Keratinocyte (primary cell): ENCODE data around the gene WNT7B. TPM values are rescaled to one million over a fixed set of nuclear protein-coding genes. Genes with fewer than 3 reads are reported as not detected.

Source experiments
- DNase-seq: peaks from one replicate; pipeline ENCODE4 v3.0.0-alpha.2; 2011; ENCODE audit warnings: low read depth, missing footprints, low spot score
- FAIRE-seq: peaks from 2 replicates; lab custom pipeline; 2011; peaks lifted over from hg19 to GRCh38; lab: Jason Lieb, UNC
- H2AFZ ChIP-seq: 2 replicates; pipeline ENCODE4 v1.6.0; 2012; ENCODE audit warnings: low read length, control low read depth, inconsistent platforms; ENCODE audit not compliant: control insufficient read depth
- H3K27ac ChIP-seq: 2 replicates; pipeline ENCODE4 v1.5.1; 2011; ENCODE audit warnings: low read length; ENCODE audit not compliant: control insufficient read depth, insufficient read depth
- H3K27me3 ChIP-seq: 3 replicates; pipeline ENCODE4 v1.6.0; 2011; ENCODE audit warnings: low read length; ENCODE audit not compliant: control insufficient read depth, insufficient read depth; ENCODE audit errors: extremely low read depth
- H3K36me3 ChIP-seq, 2 experiments: 2 replicates in 1 of 2; 3 replicates in 1 of 2; pipeline ENCODE4 v1.5.1; 2011; ENCODE audit warnings: low read length in 2 of 2, mild to moderate bottlenecking in 1 of 2; ENCODE audit not compliant: control insufficient read depth in 2 of 2, insufficient read depth in 2 of 2; ENCODE audit errors: extremely low read depth in 1 of 2
- H3K4me1 ChIP-seq: 3 replicates; pipeline ENCODE4 v1.5.1; 2011; ENCODE audit warnings: low read length; ENCODE audit not compliant: control insufficient read depth, insufficient read depth; ENCODE audit errors: extremely low read depth
- H3K4me2 ChIP-seq: 3 replicates; pipeline ENCODE4 v1.6.0; 2011; ENCODE audit warnings: low read depth, low read length; ENCODE audit not compliant: control insufficient read depth, insufficient read depth; ENCODE audit errors: extremely low read depth
- H3K4me3 ChIP-seq, 3 experiments: fragments of 200-600 bp in 1 of 3; sonication (generic) in 1 of 3; 2 replicates in 2 of 3; 3 replicates in 1 of 3; pipeline ENCODE4 v1.5.1; 2011 to 2016; ENCODE audit warnings: low read length in 3 of 3, mild to moderate bottlenecking in 3 of 3, control low read depth in 2 of 3, inconsistent platforms in 1 of 3, low read depth in 1 of 3, mixed read lengths in 1 of 3, mixed run types in 1 of 3, moderate library complexity in 1 of 3; ENCODE audit not compliant: control insufficient read depth in 2 of 3, insufficient read depth in 2 of 3; ENCODE audit errors: extremely low read depth in 1 of 3
- H3K79me2 ChIP-seq: 2 replicates; pipeline ENCODE4 v1.6.0; 2012; ENCODE audit warnings: low read length; ENCODE audit not compliant: control insufficient read depth, insufficient read depth
- H3K9ac ChIP-seq: 3 replicates; pipeline ENCODE4 v1.6.0; 2011; ENCODE audit warnings: low read length; ENCODE audit not compliant: control insufficient read depth, insufficient read depth; ENCODE audit errors: extremely low read depth
- H3K9me1 ChIP-seq: 3 replicates; pipeline ENCODE4 v1.6.0; 2011; ENCODE audit warnings: low read length; ENCODE audit not compliant: control insufficient read depth, insufficient read depth; ENCODE audit errors: extremely low read depth
- H3K9me3 ChIP-seq: 2 replicates; pipeline ENCODE4 v1.5.1; 2012; ENCODE audit warnings: low read depth, low read length; ENCODE audit not compliant: control insufficient read depth
- H4K20me1 ChIP-seq: 3 replicates; pipeline ENCODE4 v1.6.0; 2011; ENCODE audit warnings: low read length; ENCODE audit not compliant: control insufficient read depth, insufficient read depth; ENCODE audit errors: extremely low read depth
- CTCF ChIP-seq, 3 experiments: IDR thresholded peaks in 1 of 3; conservative IDR thresholded peaks in 1 of 3; optimal IDR thresholded peaks in 1 of 3; 2 replicates in 2 of 3; 3 replicates in 1 of 3; pipeline versions ENCODE3 to v1.5.1; 2011; ENCODE audit warnings: low read length in 3 of 3, mild to moderate bottlenecking in 3 of 3, moderate library complexity in 2 of 3, control low read depth in 1 of 3, inconsistent platforms in 1 of 3; ENCODE audit not compliant: insufficient read depth in 2 of 3; ENCODE audit errors: extremely low read depth in 1 of 3
- EZH2 ChIP-seq: IDR thresholded peaks from one replicate; pipeline ENCODE4 v1.6.1; 2012; ENCODE audit warnings: inconsistent platforms, mild to moderate bottlenecking, low read length, moderate library complexity
- dilution Hi-C: fragments of 300-500 bp; cut with MboI; formaldehyde crosslinking; loops from one replicate; pipeline ENCODE4 v1.7.0; 2020; ENCODE audit warnings: low sequenced_read_pairs; ENCODE audit not compliant: extremely low pct_ligation_motif_present
- polyA plus RNA-seq, 5 experiments: library from polyadenylated mRNA; depleted of rRNA in 3 of 5; stranded (reverse) in 3 of 5; stranded (forward) in 1 of 5; unstranded in 1 of 5; fragments of >200 nt; gene quantifications; 1 replicate in 1 of 5; 2 replicates in 3 of 5; 3 replicates in 1 of 5; pipeline versions ENCODE4 v1.2.1 to v1.2.3, GENCODE V29; 2011 to 2012; ENCODE audit warnings: missing spikeins in 2 of 5, low read depth in 1 of 5, low replicate concordance in 1 of 5

The WNT7B gene
- polyA plus RNA-seq, 1 donor (not counting 4 experiments of a cell fraction or from before 2014, with no cell fraction given): 1.7 TPM

GRCh38 chr22:45925811-45926351 lies 51.1 kb downstream of the WNT7B start:
- Histone ChIP-seq H3K4me2 (peak overlapping the region; percentile 22), H3K4me3 (no peak overlapping the region), H3K36me3 (no peaks in the 10 kb centered on the region), H3K27me3 (no peaks in the 10 kb centered on the region), H3K9me3 (no peaks in the 10 kb centered on the region), H3K4me1 (peaks cover 15% of the 10 kb centered on the region), H2AFZ (no peak overlapping the region), H3K27ac (no peak overlapping the region), H4K20me1 (no peaks in the 10 kb centered on the region), H3K9ac (no peak overlapping the region), H3K79me2 (no peaks in the 10 kb centered on the region), H3K9me1 (no peaks in the 10 kb centered on the region)
- no peak for TF ChIP-seq EZH2
- TF ChIP-seq CTCF (optimal IDR thresholded peaks at IDR 0.05 in 1 of 3, IDR thresholded peaks at IDR 0.05 in 1 of 3, conservative IDR thresholded peaks at IDR 0.05 in 1 of 3; ENCODE audit: extremely low read depth in 1 of 3, insufficient read depth in 2 of 3, low read length in 3 of 3): peak in 1 of 3 experiments; percentile 5
- dilution Hi-C loops: no loop called here
- DNase-seq: no peak
- no peak for FAIRE-seq

GRCh38 chr22:45923835-45924234 lies 53.1 kb downstream of the WNT7B start:
- Histone ChIP-seq H3K9me3 (no peaks in the 10 kb centered on the region), H4K20me1 (peaks cover under 1% of the 10 kb centered on the region), H3K27me3 (no peaks in the 10 kb centered on the region), H3K4me3 (no peak overlapping the region), H3K4me2 (no peak overlapping the region), H2AFZ (no peak overlapping the region), H3K9ac (no peak overlapping the region), H3K9me1 (no peaks in the 10 kb centered on the region), H3K27ac (no peak overlapping the region), H3K79me2 (no peaks in the 10 kb centered on the region), H3K36me3 (no peaks in the 10 kb centered on the region), H3K4me1 (peaks cover 26% of the 10 kb centered on the region)
- dilution Hi-C loops: no loop called here
- DNase-seq (no peak), FAIRE-seq (no peak)
- TF ChIP-seq EZH2 (no peak), CTCF (optimal IDR thresholded peaks at IDR 0.05 in 1 of 3, IDR thresholded peaks at IDR 0.05 in 1 of 3, conservative IDR thresholded peaks at IDR 0.05 in 1 of 3; ENCODE audit: extremely low read depth in 1 of 3, insufficient read depth in 2 of 3, low read length in 3 of 3) (no peak)
